Left lung (tissue), 10 donors: Measurements from ENCODE around the gene ACOT7. TPM values are rescaled to one million over a fixed set of nuclear protein-coding genes. Genes with fewer than 3 reads are reported as not detected.
A peak's percentile ranks its signal among the peaks of the same experiment; 100 is the strongest.
"Not testable (repeated sequence)": the region's sequence is repeated elsewhere in the genome, so short reads cannot be mapped to it uniquely, and the experiment has no call there.

Source experiments
- ATAC-seq: fragments of 200-7000 bp; cut with Tn5 transposase; one replicate; pipeline ENCODE4 v1.9.1; 2020; ENCODE audit warnings: moderate library complexity
- DNase-seq, 4 donors: peaks; one replicate each; pipeline ENCODE4 v3.0.0-alpha.2; 2013 to 2020
- H3K27ac ChIP-seq, 2 donors: fragments of 200-600 bp; sonication (generic) in 1 of 2; one replicate each; pipeline versions ENCODE4 v1.5.0 to v1.8.0; 2020 to 2021
- H3K27me3 ChIP-seq, 2 donors: fragments of 200-600 bp; sonication (generic) in 1 of 2; one replicate each; pipeline versions ENCODE4 v1.5.0 to v1.8.0; 2020 to 2021
- H3K36me3 ChIP-seq, 2 donors: fragments of 200-600 bp; sonication (generic) in 1 of 2; one replicate each; pipeline versions ENCODE4 v1.5.0 to v1.8.0; 2020 to 2021
- H3K4me1 ChIP-seq, 2 donors: fragments of 200-600 bp; one replicate each; pipeline ENCODE4 v1.8.0; 2021
- H3K4me3 ChIP-seq, 2 donors: fragments of 200-600 bp; sonication (generic) in 1 of 2; one replicate each; pipeline versions ENCODE4 v1.5.0 to v1.8.0; 2020 to 2021; ENCODE audit warnings: mild to moderate bottlenecking in 1 of 2
- H3K9me3 ChIP-seq, 2 donors: fragments of 200-600 bp; sonication (generic) in 1 of 2; one replicate each; pipeline versions ENCODE4 v1.5.0 to v1.8.0; 2020 to 2021
- CTCF ChIP-seq, 2 donors: fragments of 200-600 bp; sonication (generic) in 1 of 2; IDR thresholded peaks; one replicate each; pipeline versions ENCODE4 v1.5.0 to v1.8.0; 2021; ENCODE audit warnings: antibody characterized with exemption in 2 of 2
- intact Hi-C, 2 donors: fragments of 100-400 bp; cut with DNase I; formaldehyde crosslinking; loops; one replicate each; pipeline versions ENCODE4 v1.11.2 to v1.14.2; 2022
- polyA plus RNA-seq, 6 donors: library from polyadenylated mRNA; unstranded; fragments of 120-200 nt; gene quantifications; one replicate each; pipeline ENCODE4 v1.2.1, GENCODE V29; 2013; ENCODE audit not compliant: insufficient read length in 6 of 6
- total RNA-seq, 2 donors: library from RNA; stranded (reverse); fragmentation: NEBNext Ultra II Directional; extraction: Animal tissue kit (Norgen Biotek cat#: 25700); gene quantifications; one replicate each; pipeline ENCODE4 v1.2.1, GENCODE V29; 2021
- donor health status: DM: no; HTN: yes; CAD: no.
- donor health status: DM: no; HTN: no; CAD: no.

The ACOT7 gene
- total and polyA plus RNA-seq, 8 donors, result 13.1 to 30.1 (median 14.9) TPM

DNA sequence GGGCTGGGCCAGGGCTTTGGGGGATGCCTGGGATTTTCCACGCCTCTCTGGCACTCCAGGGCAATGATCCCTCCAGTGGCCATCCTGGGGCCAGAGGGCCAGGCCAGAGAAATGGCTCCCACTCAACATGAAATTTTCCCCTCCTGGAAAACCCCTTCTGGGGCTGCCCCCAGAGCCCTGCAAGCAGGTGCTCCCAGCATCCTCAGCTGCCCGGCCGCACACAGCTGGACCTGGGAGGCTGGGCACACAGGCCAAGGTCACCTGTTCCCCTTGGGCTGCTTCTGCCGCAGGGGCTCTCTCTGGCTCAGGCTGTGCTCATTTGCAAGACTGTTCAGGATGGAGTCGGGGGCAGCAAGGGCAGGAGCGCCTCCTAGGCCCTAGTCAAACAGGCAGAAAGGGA is 34.9 kb upstream of the ACOT7 start:
- H3K9me3 ChIP-seq, H3K36me3 ChIP-seq, intact Hi-C loops, H3K27ac ChIP-seq, H3K4me3 ChIP-seq, ATAC-seq, DNase-seq: not testable (repeated sequence)
- Histone ChIP-seq H3K27me3 (peaks cover 32 to 86% of the 10 kb centered on the region in 2 donors), H3K4me1 (peaks cover 5 to 19% of the 10 kb centered on the region in 2 donors)

DNA sequence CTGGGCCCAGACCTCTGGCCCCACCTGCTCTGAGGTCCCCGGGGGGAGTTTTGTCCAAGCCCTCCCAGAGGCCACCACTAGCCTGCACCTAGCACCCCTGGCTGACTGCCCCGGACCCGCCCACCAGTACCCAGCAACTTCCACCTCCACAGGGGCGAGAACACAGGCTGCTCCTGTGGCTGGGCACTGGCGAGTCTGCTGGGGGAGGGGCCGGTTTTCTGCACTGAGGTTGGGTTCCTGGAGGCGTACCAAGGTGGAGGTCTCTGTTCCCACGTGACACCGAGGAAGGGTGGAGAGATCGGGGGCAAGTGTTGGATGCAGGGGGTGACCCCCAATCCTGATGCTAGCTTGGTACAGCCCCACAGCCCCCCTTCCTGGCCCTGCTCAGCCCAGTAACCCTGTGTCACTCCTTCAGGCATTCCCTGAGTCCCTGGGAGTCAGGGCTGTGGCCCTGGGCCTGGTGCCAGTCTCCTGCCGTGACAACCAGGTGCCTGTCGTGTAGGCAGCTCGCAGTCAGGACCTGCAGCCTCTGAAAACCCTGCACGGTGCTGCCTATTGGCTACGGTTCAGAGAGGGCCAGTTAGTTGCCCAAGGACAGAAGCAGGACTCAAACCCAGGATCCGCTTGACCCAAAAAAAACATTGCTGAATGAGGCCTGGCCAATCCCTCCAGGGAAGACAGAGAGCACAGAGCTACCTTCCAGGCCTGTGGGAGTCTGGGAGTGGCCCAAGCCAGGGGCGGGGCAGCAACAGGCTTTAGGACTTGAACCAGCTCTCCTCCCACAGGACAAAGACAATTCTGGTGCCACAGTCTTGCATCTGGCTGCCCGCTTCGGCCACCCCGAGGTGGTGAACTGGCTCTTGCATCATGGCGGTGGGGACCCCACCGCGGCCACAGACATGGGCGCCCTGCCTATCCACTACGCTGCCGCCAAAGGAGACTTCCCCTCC is 34.1 kb upstream of the ACOT7 start:
- TF ChIP-seq CTCF (IDR thresholded peaks at IDR 0.05), result no peak
- H3K36me3 ChIP-seq, result no peaks in the 10 kb centered on the region
- ATAC-seq (no peak), DNase-seq (peak in 1 of 4 donors; percentile 71)
- H3K4me1 ChIP-seq, result peaks cover 9 to 24% of the 10 kb centered on the region in 2 donors
- H3K27me3 ChIP-seq, result peaks cover 32 to 93% of the 10 kb centered on the region in 2 donors
- no peaks in the 10 kb centered on the region for H3K9me3 ChIP-seq
- no peak overlapping the region for H3K4me3 ChIP-seq
- intact Hi-C loops, result no loop called here
- H3K27ac ChIP-seq, result no peak overlapping the region

DNA sequence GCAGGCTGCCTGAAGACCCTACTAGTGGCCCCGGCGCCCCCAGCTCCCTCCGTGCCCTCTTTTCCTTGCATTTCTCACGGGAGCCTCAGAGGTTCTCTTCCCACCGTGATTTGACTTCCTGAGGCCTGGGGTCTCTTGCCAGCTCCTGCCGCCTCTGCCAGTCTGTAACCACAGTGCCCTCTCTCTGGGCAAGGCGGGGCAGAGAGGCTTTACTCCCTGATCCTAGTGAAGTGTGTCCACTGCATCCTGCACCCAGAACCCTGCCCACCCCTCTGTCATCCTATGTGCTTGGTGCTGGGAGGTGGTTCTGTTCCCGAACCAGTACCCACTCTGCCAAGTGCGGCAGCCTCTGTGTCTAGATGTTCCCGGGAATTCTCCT is 33.4 kb upstream of the ACOT7 start:
- Histone ChIP-seq H3K4me3 (no peak overlapping the region), H3K9me3 (no peaks in the 10 kb centered on the region), H3K27me3 (peaks cover 32 to 96% of the 10 kb centered on the region in 2 donors), H3K36me3 (no peaks in the 10 kb centered on the region), H3K27ac (no peak overlapping the region), H3K4me1 (peaks cover 9 to 24% of the 10 kb centered on the region in 2 donors)
- no peak for ATAC-seq
- intact Hi-C loops, result no loop called here
- TF ChIP-seq CTCF (IDR thresholded peaks at IDR 0.05), result no peak
- no peak for DNase-seq

- H3K9me3 ChIP-seq, result no peaks in the 10 kb centered on the region
Measured at GRCh38 chr1:6426277-6426971, 32.9 kb upstream of the ACOT7 start.

GRCh38 chr1:6425658-6426057 is 32.1 kb upstream of the ACOT7 start:
- intact Hi-C loops, result no loop called here
- H3K4me1 ChIP-seq, result peaks cover 9 to 25% of the 10 kb centered on the region in 2 donors
- ATAC-seq (no peak), DNase-seq (no peak)
- no peaks in the 10 kb centered on the region for H3K36me3 ChIP-seq
- no peak for TF ChIP-seq CTCF (IDR thresholded peaks at IDR 0.05)
- no peak overlapping the region for H3K27ac ChIP-seq
- H3K9me3 ChIP-seq, result no peaks in the 10 kb centered on the region
- H3K27me3 ChIP-seq, result peaks cover 37 to 100% of the 10 kb centered on the region in 2 donors
- H3K4me3 ChIP-seq, result no peak overlapping the region

More at GRCh38 chr1:6426277-6426971, 32.9 kb upstream of the ACOT7 start:
- Histone ChIP-seq H3K27ac (no peak overlapping the region), H3K4me3 (no peak overlapping the region), H3K36me3 (no peaks in the 10 kb centered on the region), H3K27me3 (peaks cover 32 to 100% of the 10 kb centered on the region in 2 donors), H3K4me1 (peaks cover 9 to 24% of the 10 kb centered on the region in 2 donors)
- ATAC-seq, result no peak
- intact Hi-C loops, result no loop called here
- TF ChIP-seq CTCF (IDR thresholded peaks at IDR 0.05), result no peak
- no peak for DNase-seq
